ACHN (cell line): ENCODE measurements around the gene XCL2.

Source experiments
- DNase-seq: peaks from one replicate; pipeline ENCODE4 v3.0.0-alpha.2; 2015
- in situ Hi-C: cut with HindIII; loops from 2 replicates; pipeline ENCODE4 v1.10.0; 2017; ENCODE audit warnings: low sequenced_read_pairs, low pct_ligation_motif_present, low pct_unique_long_range_greater_than_20kb

XCL2 gene

GRCh38 chr1:168521401-168522000 lies 22.3 kb downstream of the XCL2 start:
- in situ Hi-C loops, result no loop called here
- no peak for DNase-seq

GRCh38 chr1:168520832-168521231 lies 23.0 kb downstream of the XCL2 start:
- in situ Hi-C loops, result no loop called here
- DNase-seq, result no peak

- in situ Hi-C loops, result no loop called here
- no peak for DNase-seq
Observed at GRCh38 chr1:168520052-168520751, 23.6 kb downstream of the XCL2 start.

DNA sequence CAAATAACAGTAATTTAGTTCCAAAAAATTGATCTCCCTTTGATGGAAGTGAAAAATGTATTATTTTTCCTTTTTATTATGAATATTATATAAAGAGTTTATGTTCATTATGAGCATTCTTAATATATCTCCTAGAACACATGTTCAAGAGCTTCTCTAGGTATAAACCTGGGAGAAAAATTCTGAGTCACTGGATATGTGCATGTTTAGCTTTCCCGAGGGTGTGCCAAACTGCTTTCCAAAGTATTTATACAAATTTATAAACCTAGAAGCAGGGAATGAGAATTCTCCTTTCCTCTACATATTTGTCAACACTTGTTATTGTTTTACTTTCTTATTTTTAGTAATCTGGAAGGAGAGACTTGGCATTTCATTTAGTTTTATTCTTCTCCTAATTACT lies 25.0 kb downstream of the XCL2 start:
- in situ Hi-C loops, result no loop called here
- DNase-seq, result no peak

DNA sequence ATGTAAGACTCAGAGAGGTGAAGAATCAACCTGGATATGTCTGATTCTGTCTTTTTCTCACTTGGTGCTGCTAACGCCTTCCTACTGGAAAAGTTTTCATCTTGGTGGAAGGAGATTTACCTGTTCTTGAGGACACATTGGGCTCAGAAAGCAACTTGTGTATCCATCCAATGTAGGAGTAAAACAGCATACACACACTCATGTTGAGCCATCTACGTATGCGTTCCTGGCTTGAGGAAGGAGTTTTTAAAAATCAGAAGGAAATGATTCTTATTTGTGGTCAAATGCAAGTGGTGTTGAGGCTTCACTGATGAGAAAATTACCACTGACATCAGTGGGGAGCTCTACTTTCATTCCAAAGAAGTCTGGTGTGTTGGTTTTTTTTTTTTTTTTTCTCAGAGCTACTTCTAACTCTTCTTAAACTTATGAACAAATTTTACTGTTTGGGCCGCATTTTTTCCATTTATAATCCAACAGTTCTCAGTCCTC lies 25.6 kb downstream of the XCL2 start:
- in situ Hi-C loops, result no loop called here
- no peak for DNase-seq

- no peak for DNase-seq
- in situ Hi-C loops, result no loop called here
Observed at GRCh38 chr1:168514455-168514854, 29.3 kb downstream of the XCL2 start.

DNA sequence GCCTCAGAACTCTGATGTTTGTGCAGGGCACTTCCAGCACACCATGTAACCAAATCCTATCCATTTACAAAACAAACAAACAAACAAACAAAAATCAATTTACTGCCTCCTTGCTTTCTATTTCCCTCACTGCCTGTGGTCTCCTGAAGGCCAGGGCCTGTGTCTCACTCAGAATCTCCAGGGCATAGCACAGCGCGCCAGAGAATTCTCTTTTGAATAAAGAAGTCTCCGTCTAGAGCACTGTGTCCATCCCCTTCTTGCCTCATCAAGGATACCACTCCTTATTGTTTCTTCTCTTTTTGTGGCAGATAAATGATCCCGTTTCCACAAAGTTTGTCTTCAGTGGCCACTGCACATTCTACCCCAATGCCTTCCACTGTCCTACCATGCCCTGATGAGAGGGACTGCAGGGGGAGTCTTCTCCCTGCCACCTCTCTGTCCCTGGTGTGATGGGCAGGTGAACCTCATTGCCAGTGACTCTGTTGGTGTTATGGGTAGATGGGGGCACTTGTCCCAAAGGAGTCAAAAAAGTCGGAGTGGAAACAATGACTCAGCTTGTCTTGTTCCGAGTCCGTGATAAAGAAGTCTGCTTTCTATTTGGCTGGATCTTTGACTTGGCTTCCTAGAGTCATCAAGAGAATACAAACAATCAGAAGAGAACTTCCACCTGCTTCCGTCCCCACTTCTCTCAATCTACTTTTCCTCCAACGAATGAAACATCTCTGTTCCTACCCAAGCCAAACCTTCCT lies 30.0 kb downstream of the XCL2 start:
- in situ Hi-C loops, result no loop called here

DNA sequence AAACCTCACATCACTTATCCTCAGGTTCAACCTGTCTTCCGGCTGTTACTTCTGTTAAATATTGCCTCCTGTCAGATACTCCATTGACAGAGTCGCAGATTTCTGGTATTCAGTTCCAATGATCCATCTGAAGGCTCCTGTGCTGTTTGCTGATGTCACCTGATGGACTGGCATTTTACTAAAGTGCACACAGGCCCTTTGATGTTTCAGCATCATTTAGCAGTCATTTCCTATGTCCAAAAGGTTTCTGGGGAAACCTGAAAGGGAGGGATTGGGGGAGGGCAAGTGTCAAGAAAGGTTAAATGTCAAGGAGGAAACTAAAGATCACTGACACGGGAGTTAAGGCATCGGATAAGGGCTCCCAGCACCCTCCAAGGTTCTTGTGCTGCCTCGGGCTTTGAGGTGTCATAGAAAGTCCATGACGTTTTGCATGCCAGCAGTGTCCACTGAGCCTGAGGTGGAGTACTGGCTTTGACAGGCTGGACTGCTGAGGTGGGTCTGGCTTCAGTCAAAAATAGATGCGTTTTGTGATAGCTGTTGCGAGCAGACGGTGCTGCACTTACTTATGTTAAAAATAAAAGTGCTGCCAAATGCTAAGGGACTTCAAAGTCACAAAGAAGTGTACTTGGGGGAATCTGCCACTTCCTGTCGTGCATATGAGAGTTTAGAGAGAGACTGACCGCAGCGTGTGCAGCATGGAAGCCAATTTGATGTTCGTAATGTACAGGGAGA lies 30.8 kb downstream of the XCL2 start:
- DNase-seq, result no peak
- in situ Hi-C loops, result no loop called here

More for the DNA sequence above, 30.0 kb downstream of the XCL2 start:
- DNase-seq, result no peak

DNA sequence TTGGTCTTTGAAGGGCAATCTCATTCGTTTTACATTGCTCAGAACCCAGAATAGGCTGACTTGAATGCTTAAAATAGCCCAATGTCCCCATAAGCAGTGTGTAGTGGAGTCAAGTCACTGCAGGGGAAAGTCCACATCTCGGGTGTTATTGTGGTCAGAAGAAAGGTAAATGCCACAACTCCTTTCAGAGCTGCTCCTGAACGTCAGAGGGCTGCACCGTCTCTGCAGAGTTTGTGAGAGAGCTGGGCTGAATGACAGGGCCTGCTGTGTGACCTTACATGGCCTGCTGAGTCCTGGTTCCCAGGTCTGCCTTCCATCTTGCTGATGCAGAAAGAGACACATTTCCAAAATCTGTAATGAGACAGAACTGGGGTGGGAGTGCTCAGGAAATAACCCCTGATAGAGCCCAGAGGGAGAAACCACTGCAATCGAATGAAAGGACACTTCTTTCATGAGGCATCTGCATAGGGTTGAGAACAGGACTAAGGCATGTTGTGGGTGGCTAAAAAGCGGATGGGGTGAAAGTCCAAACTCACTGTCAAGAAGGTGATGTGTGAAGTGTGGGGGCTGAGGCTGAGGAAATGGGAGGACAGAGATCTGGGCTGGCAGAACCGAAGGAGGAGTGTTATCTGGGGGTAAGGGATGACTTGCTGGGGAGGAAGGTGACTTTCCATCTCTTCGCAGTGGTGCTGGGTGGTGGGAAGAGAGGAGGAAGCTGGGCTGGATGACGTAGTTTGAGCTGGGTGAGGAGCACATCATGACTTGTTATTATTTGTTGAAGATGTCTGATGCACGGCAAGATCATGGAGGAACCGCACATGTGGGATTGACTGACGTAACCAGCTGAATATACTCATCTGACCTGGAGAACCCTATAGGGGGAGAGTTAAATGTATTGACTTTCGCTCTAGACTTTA lies 33.7 kb downstream of the XCL2 start:
- in situ Hi-C loops, result no loop called here
- DNase-seq, result no peak

DNA sequence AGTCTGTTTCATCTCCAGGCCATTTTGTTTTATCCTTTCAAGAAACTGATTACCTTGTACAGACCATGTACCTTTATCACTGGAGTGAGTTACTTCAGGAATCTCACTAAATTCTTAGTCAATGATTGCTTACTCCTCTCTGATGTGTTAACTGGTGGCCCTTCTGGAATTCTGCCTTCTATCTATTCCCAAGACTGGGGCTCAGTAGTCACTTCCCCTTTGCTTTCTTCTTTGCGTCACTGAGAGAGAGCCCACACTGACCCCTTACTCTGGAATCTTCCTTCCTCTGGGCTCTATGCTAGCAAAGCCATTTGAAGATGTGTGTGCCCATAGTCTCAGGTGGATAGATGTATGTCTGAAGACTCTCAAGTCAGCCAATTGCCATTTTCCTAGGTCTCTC lies 34.6 kb downstream of the XCL2 start:
- in situ Hi-C loops, result no loop called here
- DNase-seq, result no peak

DNA sequence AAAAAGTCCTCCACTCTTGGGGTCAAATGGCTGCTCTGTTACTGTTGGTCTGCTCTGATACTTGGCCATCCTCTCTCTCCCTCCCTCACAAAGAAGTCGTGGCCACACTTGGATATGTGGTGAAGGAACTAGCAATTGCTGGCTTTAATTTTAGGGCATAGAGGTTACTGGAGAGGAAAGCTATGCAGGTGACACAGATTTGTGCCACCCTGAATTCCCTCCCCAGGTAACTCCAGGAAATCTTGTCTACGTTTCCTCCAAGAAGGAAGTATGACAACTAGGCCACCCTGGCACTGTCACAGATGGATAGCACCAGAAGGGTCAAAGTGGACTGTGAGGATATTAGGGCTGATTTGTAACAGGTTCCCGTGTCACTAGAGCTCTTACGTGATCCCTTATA lies 36.0 kb downstream of the XCL2 start:
- DNase-seq, result no peak
- in situ Hi-C loops, result no loop called here

- DNase-seq, result no peak
- in situ Hi-C loops, result no loop called here
Observed at GRCh38 chr1:168507231-168507630, 36.6 kb downstream of the XCL2 start.

DNA sequence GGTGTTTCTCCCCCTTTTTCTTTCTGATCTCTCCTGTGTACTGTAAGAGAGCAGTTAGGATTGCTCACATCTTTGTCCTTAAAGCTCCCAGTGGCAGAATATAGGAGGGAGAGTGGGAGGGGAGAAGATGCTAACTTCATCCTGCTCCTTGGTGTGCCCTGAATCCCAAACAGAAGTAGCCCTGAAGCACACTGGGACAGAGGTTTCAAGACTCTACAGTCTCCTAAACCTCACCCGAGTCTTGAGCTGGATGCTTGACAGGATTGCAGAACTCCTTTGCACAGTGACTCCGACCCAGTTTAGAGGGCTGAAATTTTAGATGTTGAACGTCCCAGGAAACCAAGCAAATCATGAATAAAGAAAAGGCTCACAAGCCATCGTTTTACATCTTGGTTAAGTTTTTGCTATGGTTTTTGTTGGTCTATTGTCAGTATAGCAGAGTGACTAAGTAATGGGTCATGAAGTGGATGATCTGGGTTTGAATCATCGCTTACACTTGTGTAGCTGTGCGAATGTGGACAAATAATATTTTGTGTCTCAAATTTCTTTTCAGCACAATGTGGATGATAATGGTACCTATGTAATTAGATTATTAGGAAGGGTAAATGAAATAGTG lies 37.5 kb downstream of the XCL2 start:
- in situ Hi-C loops, result no loop called here
- DNase-seq, result peak; percentile 15

- DNase-seq, result no peak
- in situ Hi-C loops, result no loop called here
Observed at GRCh38 chr1:168505006-168505405, 38.8 kb downstream of the XCL2 start.

GRCh38 chr1:168504064-168504837 lies 39.5 kb downstream of the XCL2 start:
- in situ Hi-C loops, result no loop called here
- DNase-seq, result no peak

- no peak for DNase-seq
- in situ Hi-C loops, result no loop called here
Observed at GRCh38 chr1:168499688-168500049, 44.1 kb downstream of the XCL2 start.
